ENCODE data around the gene CDH9.
"Not testable (repeated sequence)": the region's sequence is repeated elsewhere in the genome, so short reads cannot be mapped to it uniquely, and the experiment has no call there.

Gene CDH9

DNA sequence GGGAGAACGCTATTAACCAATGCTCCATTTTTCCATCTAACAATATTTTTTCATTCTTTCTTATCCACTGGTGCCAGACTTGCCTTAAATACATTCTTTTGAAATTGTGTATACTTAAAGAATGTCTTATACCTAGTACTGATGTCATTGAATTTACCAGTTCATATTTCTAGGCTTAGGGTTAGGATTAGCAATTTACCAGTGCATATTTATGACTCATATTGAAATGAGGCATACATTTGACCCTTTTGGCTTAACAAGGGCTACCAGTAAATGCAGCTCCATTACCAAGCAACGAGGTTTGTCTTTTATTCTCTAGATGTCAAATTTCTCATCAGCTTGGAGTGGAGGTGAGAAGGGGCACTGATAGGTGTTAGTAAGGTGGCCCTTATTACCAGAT, 89.5 kb downstream of the CDH9 start:
- DNase-seq: no peak

DNA sequence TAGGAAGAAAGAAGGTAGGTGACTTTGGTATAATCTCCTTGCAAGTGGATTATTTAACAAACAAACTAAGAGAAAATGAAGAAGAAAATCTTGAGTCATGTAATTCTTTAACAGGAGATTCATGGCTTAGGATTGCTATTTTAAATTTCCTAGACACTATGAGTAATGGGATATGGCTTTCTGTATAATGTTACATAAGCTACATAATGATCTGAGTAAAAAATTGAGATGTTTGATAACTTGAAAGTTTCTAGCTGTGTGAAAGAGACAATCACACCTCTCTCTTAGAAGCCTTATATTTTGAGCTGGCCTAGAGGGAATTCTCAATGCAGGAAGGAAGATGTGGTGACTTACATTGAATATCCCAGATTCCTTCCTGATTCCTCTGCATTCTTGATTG, 92.5 kb downstream of the CDH9 start:
- no peak for DNase-seq

DNA sequence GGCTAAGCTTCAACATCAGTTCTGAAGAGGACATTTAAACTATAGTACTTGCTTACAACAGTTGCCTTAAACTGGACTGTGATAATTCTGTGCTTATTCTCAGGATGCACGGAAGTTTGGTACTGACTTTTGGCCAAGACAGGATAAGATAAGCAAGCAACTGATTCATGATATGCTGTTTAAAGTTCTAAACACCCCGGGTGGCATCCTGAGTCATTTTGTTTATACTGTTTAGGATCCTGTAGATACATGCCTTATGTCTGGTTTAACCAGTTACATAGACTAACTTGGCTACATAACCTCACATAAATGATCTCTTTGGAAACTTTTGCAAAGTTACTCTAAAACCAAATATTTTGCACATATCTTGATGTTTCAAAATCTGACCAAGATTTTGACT, 95.9 kb downstream of the CDH9 start:
- no peak for DNase-seq

DNA sequence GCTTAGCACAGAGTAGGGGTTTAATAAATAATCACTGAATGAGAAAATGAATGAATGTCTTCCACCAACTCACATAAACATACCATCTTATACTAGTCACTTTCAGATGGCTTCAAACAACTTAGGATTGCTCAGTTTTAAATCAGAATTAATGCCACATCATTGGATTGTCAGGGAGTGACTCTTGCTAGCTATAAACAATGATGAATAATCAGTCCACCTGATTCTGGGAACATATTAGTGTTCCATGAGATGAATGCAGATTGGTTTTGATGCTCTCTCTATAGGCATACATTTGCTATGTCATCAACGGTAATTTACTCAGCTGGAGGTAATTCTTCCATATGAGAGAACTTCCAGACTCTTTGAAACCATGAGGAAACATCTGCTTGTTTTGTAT, 97.4 kb downstream of the CDH9 start:
- DNase-seq: no peak

DNA sequence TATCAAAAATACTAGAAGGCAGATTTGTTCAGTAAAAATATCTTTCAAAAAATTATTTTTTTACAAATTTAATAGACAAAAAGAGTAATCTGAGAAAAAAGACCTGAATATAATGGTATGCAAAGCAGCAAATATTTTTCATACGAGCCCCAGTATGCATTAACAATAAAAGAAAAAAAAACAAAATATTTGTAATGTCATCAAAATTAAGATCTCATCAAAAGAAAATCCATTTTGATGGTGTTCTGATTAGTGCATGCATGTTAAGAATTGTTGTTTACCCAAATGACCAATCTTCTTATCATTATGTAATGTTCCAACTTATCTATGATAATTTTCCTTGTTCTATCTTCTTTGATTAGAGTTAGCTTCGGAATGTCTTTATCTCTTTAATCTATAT, 106.1 kb downstream of the CDH9 start:
- DNase-seq: no peak

DNA sequence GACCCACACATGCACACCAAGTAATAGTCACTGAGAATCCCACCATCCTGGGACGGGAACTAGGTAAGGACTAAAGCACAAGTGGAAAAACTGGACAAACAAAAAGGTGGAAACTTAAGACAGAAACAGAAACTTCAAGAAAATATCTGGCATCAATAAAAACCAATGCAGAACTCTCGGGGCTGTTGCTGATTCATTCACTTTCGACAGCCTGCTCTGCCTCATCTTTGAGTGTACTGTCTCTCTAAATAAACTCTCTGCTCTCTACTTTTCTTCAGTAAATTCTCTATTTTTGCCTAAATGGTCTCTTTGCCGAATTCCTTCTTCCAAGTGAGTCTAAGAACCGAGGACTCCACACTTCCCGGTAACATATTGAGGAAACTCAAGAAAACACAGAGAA, 116.9 kb downstream of the CDH9 start:
- DNase-seq: no peak

DNA sequence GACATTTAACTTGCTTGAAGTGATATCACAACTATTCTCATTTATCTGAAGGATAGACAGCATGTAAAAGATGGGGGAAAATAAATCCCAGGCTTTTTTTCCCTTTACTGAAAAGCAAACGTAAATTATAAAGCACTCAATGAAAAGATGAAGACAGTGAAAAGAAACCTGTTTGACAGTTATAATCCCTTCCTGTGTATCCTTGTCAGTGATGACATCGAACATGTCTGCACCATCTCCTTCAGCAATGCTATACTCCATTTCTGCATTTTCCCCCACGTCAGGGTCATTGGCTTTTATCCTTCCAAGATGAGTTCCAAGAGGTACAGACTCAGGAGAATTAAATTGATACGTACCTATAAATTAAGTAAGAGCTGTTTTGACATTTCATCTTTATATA, 134.9 kb downstream of the CDH9 start:
- no peak for DNase-seq

DNA sequence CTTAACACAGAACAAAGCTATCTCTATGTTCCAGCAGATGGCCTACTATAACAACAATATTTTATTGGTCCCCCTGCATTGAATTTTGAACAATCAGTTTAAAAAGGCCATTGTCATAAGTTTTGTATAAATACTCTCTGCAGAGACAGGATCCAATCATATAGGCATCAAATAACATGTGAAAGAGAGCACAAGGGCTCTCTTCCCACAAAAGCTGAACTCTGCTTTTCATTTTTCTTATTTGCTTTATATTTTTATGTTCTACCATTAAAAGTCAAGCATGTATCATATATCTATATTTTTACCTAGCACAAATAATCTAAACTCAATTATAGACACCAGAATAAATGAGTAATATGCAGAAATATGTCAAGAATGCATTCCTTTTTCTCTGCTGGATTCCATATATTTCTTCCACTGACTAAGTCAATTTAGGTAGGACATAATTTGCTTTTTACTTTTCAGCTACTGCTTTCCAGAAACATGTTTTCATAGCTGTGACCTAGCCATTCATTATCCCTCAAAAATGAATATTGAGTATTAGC, 143.6 kb downstream of the CDH9 start:
- DNase-seq: no peak

DNA sequence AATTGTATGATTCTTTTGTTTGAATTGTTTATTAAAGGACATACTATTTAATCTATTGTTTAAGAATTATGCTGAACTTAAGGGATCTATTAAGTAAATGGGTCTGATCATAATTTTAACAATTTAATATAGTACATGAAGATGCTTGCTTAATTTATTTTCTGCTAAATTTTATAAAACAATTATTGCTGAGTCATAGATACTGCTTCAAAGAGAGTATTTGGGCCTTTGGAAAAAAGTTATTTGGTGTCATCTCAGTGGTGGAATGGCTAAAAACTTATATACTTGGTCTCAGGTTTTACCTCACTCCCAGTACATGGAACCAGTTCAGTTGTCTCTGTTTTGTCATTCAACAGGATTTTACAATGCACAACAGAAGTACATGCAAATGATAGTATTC, 145.3 kb downstream of the CDH9 start:
- DNase-seq: no peak

DNA sequence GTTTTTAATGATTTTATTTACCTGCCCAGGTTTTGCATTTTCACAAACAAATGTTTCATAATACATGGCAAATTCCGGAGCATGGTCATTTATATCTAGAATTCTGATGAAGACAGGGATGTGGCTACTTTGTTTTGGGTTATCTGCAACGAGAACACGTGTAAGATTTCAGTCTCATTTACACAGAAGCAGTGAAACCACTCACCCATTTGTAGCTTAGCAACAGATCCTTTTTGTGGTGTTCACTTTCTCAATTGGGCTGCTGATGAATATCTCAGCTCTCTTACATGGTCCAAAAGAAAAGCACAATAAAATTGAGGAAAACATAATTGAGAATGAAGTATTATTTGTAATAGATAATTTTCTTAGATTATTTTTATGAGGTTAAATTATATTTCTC, 148.6 kb downstream of the CDH9 start:
- no peak for DNase-seq

DNA sequence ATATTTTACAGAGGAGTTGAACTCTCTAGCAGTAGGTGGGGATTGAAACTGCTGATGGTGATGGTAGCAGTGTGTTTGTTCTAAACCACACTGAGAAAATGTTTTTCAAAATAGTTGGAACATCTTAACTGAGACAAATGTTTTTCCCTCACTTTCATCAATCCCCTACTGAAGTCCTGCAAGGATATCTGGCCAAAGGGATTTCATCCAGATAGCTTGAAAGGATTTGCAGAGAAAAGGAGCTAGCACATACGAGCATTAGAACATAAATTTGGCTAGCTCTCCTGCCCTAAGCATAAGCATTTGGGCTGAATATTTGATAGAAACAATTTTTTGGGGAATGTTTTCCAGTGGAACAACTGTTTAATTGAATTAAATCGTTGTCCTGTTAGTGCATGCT, 153.9 kb downstream of the CDH9 start:
- no peak for DNase-seq

DNA sequence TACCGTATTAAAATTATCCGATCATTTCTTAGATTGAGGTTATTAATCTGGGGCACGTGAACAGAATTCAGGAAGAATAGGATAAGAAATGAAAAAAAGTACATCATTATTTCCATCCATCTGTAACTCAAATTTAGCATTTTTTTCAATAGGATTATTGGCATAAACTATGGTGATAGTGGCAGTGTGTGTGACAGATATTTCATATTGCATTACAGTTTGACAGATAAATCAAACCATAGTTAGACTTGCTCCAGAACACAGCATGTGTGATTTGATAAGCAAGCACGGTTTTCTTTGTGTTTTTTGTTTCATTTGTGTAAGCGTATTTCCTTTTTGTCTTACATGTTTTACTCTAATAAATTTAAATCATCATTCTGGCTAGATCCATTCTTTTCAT, 155.0 kb downstream of the CDH9 start:
- no peak for DNase-seq

DNA sequence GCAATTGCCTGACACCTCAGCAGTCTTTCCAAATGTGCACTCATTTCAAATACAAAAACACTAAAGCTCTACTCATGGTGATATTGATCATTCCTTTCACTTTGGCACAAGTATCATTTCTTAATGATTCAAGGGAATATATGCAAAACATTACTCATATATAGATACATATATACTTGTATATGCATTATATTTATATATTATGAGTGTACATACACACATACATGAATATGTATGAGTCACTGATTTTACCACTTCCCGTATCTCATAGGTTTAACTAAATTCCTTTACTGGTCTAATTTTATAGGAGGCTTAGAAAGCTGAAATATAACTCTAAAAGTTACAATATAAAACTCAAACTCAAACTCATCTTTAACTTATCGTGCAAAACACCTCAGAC, 156.5 kb downstream of the CDH9 start:
- no peak for DNase-seq

DNA sequence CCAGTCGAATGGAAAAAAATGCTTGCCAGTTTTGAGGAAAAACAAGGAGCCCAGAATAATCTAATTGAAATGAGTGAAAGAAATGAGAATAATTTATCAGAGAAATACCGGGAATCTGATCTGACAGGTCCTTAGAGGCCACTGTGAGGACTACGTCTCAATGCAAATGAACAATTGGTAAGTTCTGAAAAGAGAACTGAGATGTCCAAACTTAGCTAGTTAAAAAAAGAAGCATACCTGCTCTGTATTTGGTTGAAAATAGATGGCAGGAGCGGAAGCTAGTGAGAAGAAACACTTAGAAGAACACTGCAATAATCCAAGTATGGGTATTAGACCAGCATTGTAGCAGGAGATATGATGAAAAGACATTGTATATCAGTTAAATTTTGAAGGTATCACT, 161.2 kb downstream of the CDH9 start:
- no peak for DNase-seq

DNA sequence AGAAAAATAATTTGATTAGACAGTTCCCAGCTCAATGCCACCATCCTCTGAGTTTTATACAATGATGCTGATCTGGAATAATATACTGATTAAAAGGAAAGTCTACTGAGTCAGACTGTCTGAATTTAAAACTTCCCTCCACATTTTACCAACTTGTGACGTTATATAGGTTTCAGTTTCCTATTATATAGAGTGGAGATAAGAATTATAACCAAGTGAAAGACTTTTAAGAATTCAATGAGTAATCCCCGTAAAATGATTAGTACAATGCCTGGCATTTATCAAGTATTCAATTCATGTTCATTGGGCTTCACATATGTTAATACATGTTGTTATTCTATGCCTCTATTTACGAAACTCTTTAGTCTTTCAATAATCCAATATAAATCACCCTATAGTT, 166.0 kb downstream of the CDH9 start:
- DNase-seq: no peak

DNA sequence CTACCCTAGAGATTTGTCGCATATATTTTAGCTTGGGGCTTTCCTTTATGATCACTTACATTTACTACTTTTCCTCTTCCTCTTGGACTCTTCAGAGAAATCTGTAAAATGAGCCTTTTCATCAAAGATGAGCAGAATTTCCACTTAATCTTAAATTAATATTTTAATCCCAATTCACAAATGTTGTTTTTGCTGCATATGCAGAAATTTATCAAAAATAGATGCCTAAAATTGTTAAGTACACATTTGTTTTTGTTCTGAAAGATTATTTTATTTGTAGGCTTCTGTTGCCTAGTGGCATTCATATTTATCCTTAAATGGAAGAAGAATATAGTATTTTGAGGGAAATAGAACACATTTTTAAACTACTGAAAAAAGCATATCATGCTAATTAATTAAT, 168.6 kb downstream of the CDH9 start:
- DNase-seq: no peak

DNA sequence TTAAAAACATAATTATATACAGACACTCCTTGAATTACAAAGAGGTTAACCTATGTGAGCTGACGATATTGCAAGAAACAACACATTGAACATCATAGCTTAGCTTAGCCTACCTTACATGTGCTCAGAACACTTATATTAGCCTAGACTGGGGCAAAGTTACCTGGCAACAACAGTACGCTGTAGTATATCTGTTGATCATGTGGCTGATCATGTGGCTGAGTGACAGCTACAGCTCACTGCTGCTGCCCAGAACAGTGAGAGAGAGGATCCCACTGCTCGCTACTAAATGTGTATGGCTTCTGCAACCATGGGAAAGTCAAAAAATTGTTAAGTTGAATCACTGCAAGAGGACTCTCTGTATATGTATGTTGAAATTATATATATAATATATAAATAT, 169.9 kb downstream of the CDH9 start:
- DNase-seq: no peak

DNA sequence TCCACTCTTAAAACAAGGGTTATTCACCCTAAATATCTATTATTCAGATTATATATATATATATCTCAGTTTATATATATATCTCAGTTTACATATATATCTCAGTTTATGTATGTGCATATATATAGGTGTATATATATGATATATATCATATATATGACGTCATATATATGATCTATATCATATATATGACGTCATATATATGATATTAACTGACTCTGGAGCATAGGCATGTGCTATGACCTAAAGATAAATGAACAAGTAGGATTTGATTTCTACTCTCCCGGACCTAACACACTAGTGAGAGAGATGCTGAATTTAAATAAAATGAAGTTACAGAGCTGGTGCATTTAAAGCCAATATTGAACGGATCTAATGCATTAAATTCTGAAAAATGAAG, 174.3 kb downstream of the CDH9 start:
- DNase-seq: no peak

DNA sequence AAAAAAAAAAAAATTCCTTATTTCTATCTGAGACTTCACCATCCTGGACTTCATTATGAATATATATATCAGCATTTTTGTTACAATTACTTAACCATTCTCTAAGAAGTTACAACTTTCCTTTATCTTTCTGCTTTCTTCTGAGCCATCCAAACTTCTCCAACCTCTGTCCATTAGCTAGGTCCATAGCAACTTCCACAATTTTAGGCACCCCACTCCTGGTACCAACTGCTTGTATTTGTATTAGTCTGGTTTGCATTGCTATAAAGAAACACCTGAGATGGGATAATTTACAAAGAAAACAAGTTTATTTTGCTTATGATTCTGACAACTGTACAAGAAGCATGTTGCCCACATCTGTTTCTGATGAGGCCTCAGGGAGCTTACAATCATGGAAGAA, 182.1 kb downstream of the CDH9 start:
- DNase-seq: no peak

DNA sequence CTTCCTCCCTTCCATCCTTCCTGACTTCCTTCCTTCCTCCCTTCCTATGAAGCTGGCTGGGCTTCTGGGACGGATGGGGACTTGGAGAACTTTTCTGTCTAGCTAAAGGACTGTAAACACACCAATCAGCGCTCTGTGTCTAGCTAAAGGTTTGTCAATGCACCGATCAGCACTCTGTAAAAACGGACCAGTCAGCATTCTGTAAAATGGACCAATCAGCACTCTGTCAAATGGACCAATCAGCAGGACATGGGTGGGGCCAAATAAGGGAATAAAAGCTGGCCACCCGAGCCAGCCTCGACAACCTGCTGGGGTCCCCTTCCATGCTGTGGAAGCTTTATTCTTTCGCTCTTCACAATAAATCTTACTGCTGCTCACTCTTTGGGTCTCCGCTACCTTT, 185.9 kb downstream of the CDH9 start:
- DNase-seq: not testable (repeated sequence)

DNA sequence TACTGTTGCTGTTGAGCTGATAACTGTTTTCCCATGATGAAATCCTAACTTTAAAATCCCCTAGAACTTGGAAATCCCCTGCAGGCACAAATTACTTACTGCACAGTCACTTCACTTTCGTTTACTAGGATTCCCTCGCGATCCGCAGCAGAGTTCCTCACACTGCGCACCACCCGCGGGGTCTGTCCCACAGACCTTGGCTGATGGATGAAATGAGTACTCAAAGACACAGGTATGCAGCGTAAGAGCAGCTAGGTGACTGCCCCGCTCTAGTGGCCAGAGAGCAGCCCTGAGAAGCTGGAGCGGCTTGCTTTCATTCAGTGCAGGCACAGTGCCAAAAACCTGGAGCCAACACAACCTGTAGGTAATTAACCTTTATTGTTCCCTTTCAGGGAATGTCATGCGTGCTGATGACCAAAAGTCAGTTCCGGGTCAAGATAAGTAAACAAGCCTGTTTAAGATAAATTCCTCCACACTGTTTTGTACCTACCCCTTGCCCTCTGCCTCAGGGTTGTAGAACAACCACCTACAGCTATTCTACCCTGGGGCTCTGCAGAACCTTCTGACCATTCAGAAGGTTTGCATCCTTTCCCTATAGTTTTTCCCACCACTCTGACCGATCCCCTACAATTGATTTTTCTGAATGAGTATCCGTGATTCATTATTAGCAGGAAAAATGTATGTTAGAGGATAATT, 191.2 kb downstream of the CDH9 start:
- DNase-seq: no peak

DNA sequence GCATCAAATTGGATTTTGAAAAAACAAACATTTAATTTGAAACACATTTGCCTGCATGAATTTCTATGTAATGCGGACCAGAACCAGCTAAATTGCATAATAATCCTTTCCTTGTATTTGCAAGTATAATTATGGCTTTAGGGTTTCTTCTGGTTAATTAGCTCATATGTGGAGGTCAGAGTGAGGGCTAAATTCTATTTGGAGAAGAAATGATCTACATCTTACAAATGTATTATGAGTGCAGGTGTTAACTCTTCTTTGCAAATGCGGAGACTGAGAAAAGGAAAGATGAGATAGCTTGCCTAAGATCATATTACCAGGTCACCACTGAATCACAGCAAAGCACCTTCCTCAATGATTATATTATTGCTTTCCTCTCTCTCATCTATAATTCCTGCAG, 194.7 kb downstream of the CDH9 start:
- DNase-seq: no peak

DNA sequence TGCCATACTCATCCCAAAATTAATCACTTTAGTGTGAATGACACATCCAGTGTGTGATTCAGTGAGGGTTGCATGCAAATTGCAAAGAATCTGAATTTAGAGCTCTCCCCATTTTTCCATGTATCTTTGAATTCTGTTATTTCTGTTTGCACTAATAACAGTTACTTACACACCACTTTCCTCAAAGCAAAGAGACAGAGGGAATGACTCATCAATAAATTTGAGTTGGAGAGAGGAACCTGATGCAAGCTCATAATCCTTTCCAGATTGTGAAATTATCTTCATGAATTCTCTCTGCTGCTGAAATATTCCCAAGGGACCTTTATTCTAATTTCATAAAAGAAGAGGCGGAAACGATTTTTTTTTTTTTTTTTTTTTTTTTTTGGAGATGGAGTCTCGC, 204.8 kb downstream of the CDH9 start:
- DNase-seq: no peak
